IPS-18a (cell line): ENCODE measurements around the gene NFKBIZ.
"Not testable (repeated sequence)": the region's sequence is repeated elsewhere in the genome, so short reads cannot be mapped to it uniquely, and the experiment has no call there.

Experiments used
- H3K27ac ChIP-seq: one replicate; pipeline ENCODE4 v1.5.1; 2013; ENCODE audit warnings: low read length
- H3K27me3 ChIP-seq: one replicate; pipeline ENCODE4 v1.6.1; 2013; ENCODE audit warnings: mild to moderate bottlenecking, low read length; ENCODE audit not compliant: control insufficient read depth, insufficient read depth
- H3K36me3 ChIP-seq: one replicate; pipeline ENCODE4 v1.6.1; 2013; ENCODE audit warnings: low read depth, low read length; ENCODE audit not compliant: control insufficient read depth
- H3K4me1 ChIP-seq: one replicate; pipeline ENCODE4 v1.6.1; 2013; ENCODE audit warnings: low read depth, low read length; ENCODE audit not compliant: control insufficient read depth
- H3K4me3 ChIP-seq: one replicate; pipeline ENCODE4 v1.5.1; 2013; ENCODE audit warnings: low read length
- H3K9ac ChIP-seq: one replicate; pipeline ENCODE4 v1.6.1; 2013; ENCODE audit warnings: mild to moderate bottlenecking, low read length, moderate library complexity
- H3K9me3 ChIP-seq: one replicate; pipeline ENCODE4 v1.6.1; 2013; ENCODE audit warnings: low read depth, low read length; ENCODE audit not compliant: control insufficient read depth

Gene NFKBIZ

DNA sequence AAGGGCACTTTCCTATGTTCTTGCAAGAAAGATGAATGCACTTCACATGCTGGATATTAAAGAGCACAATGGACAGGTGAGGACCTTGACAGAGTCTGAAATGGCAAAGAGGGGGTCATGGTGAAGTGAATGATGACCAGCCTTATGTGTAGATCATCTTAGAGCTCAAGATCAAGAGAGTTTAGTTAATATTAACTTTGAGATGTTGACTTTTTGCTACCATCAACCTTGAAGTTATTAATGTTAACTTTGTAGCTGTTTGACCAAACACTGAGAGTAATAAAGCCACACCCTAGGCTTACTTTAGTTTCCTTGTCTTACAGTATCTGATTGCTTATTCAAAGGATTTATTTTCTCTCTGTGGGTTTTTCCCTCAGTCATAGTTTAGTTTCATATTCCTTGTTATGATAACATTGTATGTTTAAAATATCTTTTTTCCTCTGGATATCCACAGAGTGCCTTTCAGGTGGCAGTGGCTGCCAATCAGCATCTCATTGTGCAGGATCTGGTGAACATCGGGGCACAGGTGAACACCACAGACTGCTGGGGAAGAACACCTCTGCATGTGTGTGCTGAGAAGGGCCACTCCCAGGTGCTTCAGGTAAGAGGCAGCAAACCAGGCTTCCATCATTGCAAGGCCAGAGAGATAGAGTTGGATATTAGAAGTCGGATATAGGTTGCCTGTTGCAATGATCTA is 5.4 kb downstream of the NFKBIZ start:
- peaks cover 80% of the 10 kb centered on the region for H3K36me3 ChIP-seq
- no peaks in the 10 kb centered on the region for H3K9me3 ChIP-seq
- no peaks in the 10 kb centered on the region for H3K27me3 ChIP-seq
- H3K4me1 ChIP-seq = peaks cover 6% of the 10 kb centered on the region
- H3K27ac ChIP-seq = no peak overlapping the region
- H3K9ac ChIP-seq = no peak overlapping the region
- no peak overlapping the region for H3K4me3 ChIP-seq

- no peak overlapping the region for H3K27ac ChIP-seq
- no peaks in the 10 kb centered on the region for H3K27me3 ChIP-seq
- H3K4me1 ChIP-seq = no peaks in the 10 kb centered on the region
- H3K4me3 ChIP-seq = no peak overlapping the region
- peaks cover 89% of the 10 kb centered on the region for H3K36me3 ChIP-seq
- H3K9me3 ChIP-seq = no peaks in the 10 kb centered on the region
- no peak overlapping the region for H3K9ac ChIP-seq
These were observed 8.0 kb downstream of the NFKBIZ start for GRCh38 chr3:101857301-101857741.

- Histone ChIP-seq H3K27ac (no peak overlapping the region), H3K9ac (no peak overlapping the region), H3K27me3 (no peaks in the 10 kb centered on the region), H3K9me3 (no peaks in the 10 kb centered on the region), H3K4me1 (no peaks in the 10 kb centered on the region), H3K36me3 (peaks cover 76% of the 10 kb centered on the region), H3K4me3 (no peak overlapping the region)
These were observed 9.2 kb downstream of the NFKBIZ start for GRCh38 chr3:101858464-101859030.

- no peak overlapping the region for H3K27ac ChIP-seq
- H3K9ac ChIP-seq = no peak overlapping the region
- H3K4me1 ChIP-seq = no peaks in the 10 kb centered on the region
- no peak overlapping the region for H3K4me3 ChIP-seq
- peaks cover 62% of the 10 kb centered on the region for H3K36me3 ChIP-seq
- no peaks in the 10 kb centered on the region for H3K9me3 ChIP-seq
- no peaks in the 10 kb centered on the region for H3K27me3 ChIP-seq
These were observed 10.7 kb downstream of the NFKBIZ start for GRCh38 chr3:101859882-101860448.

GRCh38 chr3:101861212-101861788 is 12.0 kb downstream of the NFKBIZ start:
- no peaks in the 10 kb centered on the region for H3K27me3 ChIP-seq
- peaks cover 49% of the 10 kb centered on the region for H3K36me3 ChIP-seq
- H3K9me3 ChIP-seq = no peaks in the 10 kb centered on the region
- H3K9ac ChIP-seq = no peak overlapping the region
- H3K4me3 ChIP-seq = no peak overlapping the region
- H3K27ac ChIP-seq = no peak overlapping the region
- no peaks in the 10 kb centered on the region for H3K4me1 ChIP-seq

GRCh38 chr3:101861789-101862415 is 12.6 kb downstream of the NFKBIZ start:
- H3K36me3 ChIP-seq = peaks cover 43% of the 10 kb centered on the region
- no peaks in the 10 kb centered on the region for H3K9me3 ChIP-seq
- H3K4me1 ChIP-seq = no peaks in the 10 kb centered on the region
- no peak overlapping the region for H3K4me3 ChIP-seq
- no peak overlapping the region for H3K9ac ChIP-seq
- H3K27ac ChIP-seq = no peak overlapping the region
- no peaks in the 10 kb centered on the region for H3K27me3 ChIP-seq

DNA sequence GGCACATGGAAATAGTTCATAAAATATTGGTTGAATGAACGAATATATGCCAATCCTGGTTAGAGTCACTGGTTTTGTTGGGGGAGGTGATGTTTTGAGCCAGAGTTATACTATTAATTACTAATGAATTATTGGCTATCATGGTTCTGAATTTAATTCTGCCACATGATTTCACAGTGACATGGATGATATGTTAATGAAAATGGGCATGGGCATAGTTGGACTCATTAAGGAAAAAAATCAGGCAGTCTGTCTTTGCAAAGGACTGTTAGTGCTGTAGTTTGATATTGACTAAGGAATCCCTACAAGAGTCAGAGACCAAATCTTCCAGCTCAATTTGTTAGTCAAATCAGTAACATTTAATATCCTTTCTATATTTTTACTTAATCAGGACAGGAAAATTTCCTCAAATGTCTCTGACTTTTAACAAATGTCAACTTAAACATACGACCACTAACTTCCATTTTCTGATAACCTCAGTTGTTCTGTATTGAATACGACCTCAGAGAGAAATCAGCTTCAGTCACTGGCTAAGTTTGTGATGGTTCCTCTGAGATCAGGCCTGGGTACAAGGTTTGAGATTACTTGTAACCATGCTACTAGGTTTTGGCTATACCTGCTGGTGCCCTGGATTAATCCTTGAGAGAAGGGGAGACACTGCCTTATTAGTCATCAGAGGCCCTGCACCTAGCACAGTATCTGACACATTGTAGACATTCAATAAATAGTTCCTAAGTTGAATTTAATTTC is 13.3 kb downstream of the NFKBIZ start:
- Histone ChIP-seq H3K27ac (no peak overlapping the region), H3K4me3 (no peak overlapping the region), H3K36me3 (peaks cover 36% of the 10 kb centered on the region), H3K9ac (no peak overlapping the region), H3K9me3 (no peaks in the 10 kb centered on the region), H3K4me1 (no peaks in the 10 kb centered on the region), H3K27me3 (no peaks in the 10 kb centered on the region)

DNA sequence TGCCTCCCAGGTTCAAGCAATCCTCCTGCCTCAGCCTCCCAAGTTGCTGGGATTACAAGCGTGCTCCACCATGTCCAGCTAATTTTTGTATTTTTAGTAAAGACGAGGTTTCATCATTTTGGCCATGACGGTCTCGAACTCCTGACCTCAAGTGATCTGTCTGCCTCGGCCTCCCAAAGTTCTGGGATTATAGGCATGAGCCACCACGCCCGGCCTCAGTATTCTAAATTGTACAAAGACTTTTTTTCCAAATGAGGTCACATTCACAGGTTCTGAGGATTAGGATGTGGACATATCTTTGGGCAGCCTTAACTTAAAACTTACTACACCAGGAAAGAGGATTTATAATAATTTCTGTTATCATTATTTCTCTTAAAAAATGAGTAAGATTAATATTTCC is 15.6 kb downstream of the NFKBIZ start:
- not testable (repeated sequence) for H3K4me1 ChIP-seq, H3K27me3 ChIP-seq, H3K9me3 ChIP-seq, H3K27ac ChIP-seq, H3K4me3 ChIP-seq, H3K9ac ChIP-seq
- peaks cover 13% of the 10 kb centered on the region for H3K36me3 ChIP-seq

DNA sequence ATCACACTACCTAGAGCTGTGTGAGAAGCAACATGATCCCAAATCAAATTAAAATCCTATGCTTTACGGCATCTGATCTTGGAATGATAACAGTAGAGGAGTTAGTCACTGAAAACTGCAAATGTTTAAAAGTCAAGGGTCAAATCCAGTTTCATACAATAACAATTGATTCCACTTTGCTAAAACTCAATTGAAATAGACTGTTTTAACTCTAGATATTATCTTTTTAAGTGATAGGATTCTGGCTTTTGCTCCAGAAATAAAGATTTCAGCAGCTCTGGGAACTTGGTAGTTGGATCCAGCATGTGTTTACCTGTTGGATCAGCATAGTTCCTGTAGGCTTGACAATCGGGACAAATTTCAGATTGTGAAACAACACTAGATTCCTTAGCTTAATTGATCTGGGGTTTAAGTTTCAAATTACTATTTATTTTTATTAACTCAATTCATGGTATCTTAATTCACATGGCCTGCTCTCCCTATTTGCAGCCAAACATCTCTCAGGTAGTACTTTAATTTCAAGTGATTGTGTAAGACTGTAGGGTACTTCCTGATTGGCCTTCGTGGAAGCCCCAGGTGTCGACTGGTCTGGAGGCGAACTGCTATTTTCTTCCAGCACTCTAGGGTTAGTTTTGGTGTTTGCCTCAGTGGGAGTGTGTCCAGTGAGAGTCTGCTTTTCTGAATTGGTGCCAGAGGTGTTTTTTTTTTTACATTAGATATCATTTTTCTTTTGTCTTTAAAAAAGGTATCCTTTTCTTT is 16.6 kb downstream of the NFKBIZ start:
- Histone ChIP-seq H3K4me3 (no peak overlapping the region), H3K36me3 (peaks cover 4% of the 10 kb centered on the region), H3K4me1 (no peaks in the 10 kb centered on the region), H3K9me3 (no peaks in the 10 kb centered on the region), H3K27me3 (no peaks in the 10 kb centered on the region), H3K27ac (no peak overlapping the region), H3K9ac (no peak overlapping the region)

- Histone ChIP-seq H3K4me3 (no peak overlapping the region), H3K9me3 (no peaks in the 10 kb centered on the region), H3K27ac (no peak overlapping the region), H3K36me3 (no peaks in the 10 kb centered on the region), H3K4me1 (no peaks in the 10 kb centered on the region), H3K27me3 (no peaks in the 10 kb centered on the region), H3K9ac (no peak overlapping the region)
These were observed 18.2 kb downstream of the NFKBIZ start for GRCh38 chr3:101867511-101867910.
